CD4-positive, alpha-beta T cell treated with Interleukin-10 for 1 hour (primary cell): ENCODE measurements around the gene ACTL6B.
A peak's percentile ranks its signal among the peaks of the same experiment; 100 is the strongest.

Experiments
- DNase-seq: peaks from one replicate; pipeline ENCODE4 v3.0.0-alpha.2; 2020

Gene ACTL6B

GRCh38 chr7:100626530-100627237 lies 29.6 kb downstream of the ACTL6B start:
- DNase-seq, result peak; percentile 93

DNA sequence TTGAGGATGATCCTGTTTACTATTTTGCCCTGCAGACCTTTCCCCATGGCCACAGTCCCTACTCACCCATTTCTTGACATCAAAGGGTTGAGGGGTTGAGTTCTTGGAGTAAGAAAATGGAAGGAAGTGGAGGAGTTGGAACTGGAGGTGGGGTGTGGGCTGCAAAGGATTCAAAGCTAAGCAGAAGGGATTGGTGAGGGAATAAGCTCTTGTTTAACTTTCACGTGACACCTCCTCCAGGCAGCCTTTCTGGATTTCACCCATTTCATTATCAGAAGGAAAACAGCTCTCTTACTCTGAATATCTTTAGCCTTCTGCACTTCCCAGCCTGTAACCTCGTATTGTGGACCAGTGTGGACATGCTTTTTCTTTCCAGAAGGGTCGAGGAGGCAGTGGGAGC lies 30.2 kb downstream of the ACTL6B start:
- no peak for DNase-seq

GRCh38 chr7:100623951-100624824 lies 32.1 kb downstream of the ACTL6B start:
- DNase-seq, result no peak

DNA sequence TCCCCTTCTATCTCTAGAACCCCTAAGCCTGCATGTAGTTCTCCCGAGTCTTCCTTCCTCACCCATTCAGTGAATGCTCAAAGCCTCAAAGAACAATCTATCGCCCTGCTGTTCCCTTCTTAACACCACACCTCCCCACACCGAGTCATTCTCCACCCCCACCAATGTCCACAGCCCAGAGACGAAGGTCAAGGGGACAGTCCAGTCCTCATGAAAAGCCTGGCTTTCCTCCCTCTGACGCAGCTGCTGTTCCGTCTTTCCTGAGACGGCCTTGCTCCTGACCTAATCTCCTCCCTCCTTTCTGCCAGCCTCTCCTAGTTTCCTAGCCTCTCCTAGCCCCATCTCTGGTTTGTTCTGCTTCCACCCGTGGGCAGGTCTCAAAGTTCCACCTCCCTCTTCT lies 34.7 kb downstream of the ACTL6B start:
- DNase-seq, result no peak

- DNase-seq, result no peak
Measured at GRCh38 chr7:100620804-100621203, 35.4 kb downstream of the ACTL6B start.

GRCh38 chr7:100620239-100620638 lies 36.0 kb downstream of the ACTL6B start:
- DNase-seq, result no peak

- no peak for DNase-seq
Measured at GRCh38 chr7:100614308-100614861, 41.9 kb downstream of the ACTL6B start.

DNA sequence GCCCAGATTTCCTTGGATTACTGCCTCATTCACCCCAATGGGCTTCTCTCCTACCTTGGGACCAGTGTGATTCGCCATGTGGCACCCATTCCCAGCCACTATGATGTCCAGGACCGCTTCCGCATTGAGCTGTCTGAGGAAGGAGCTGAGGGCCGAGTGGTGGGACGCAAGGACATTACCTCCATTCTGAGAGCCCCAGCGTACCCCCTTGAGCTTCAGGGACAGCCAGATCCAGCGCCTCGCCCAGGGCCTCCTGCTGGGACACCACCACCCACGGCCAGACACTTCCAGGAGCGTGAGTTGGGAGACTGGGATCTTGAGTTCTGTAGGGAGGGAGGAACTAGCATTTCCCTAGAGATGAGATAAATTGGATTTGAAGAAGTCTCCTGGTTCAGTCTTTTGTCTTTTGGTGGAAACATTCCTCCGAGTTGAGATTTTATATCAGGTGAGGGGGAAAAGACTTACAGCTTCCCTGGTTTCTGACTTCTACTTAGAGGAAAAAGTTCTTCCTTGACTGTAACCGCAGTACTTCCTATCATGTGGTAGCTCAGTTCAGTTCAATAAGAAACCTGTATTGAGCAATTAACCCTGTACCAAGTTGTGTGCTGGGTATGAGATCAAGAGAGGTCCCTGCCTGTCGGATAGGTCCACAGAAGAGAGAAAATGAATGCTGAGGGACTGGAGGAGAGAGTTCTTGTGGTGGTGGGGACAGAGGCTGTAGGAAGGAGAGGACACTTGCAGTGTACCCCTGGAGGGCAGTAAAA lies 42.7 kb downstream of the ACTL6B start:
- no peak for DNase-seq

GRCh38 chr7:100612730-100613390 lies 43.4 kb downstream of the ACTL6B start:
- peak; percentile 20 for DNase-seq

- peak; percentile 98 for DNase-seq
Measured at GRCh38 chr7:100611983-100612729, 44.1 kb downstream of the ACTL6B start, which contains the start of gene MOSPD3. TSS of gene MOSPD3 (plus strand) at chr7:100612540. CDS start at chr7:100612792, 252 bp downstream.

- DNase-seq, result no peak
Measured at GRCh38 chr7:100609958-100610357, 46.3 kb downstream of the ACTL6B start.

DNA sequence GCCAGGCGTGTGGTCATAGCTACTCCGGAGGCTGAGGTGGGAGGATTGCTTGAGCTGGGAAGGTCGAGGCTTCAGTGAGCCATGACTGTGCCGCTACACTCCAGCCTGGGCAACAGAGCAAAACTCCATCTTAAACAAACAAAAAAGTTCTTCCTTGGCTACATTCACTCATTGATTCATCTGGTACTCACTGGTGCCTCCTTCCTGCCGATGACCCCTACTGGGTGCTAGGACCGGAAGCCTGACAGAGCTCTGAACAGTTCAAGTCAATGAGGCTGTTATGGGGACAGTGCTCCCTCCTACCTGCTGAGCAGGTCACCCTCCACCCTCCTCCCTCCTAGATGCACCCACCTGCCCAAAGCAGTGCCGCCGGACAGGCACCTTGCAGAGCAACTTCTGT lies 49.1 kb downstream of the ACTL6B start:
- DNase-seq, result no peak

DNA sequence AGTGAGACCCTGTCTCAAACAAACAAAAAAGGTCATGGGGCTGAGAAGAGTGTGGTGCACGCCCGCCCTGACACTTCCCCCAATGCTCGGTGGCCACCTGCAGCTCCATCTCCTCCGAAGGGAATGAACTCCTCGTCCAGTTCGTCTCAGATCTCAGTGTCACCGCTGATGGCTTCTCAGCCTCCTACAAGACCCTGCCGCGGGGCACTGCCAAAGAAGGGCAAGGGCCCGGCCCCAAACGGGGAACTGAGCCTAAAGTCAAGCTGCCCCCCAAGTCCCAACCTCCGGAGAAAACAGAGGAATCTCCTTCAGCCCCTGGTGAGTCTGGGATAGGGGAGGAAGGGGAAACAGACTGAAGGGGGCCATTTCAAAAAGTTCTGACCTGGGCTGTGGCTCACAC lies 49.9 kb downstream of the ACTL6B start:
- DNase-seq, result no peak

DNA sequence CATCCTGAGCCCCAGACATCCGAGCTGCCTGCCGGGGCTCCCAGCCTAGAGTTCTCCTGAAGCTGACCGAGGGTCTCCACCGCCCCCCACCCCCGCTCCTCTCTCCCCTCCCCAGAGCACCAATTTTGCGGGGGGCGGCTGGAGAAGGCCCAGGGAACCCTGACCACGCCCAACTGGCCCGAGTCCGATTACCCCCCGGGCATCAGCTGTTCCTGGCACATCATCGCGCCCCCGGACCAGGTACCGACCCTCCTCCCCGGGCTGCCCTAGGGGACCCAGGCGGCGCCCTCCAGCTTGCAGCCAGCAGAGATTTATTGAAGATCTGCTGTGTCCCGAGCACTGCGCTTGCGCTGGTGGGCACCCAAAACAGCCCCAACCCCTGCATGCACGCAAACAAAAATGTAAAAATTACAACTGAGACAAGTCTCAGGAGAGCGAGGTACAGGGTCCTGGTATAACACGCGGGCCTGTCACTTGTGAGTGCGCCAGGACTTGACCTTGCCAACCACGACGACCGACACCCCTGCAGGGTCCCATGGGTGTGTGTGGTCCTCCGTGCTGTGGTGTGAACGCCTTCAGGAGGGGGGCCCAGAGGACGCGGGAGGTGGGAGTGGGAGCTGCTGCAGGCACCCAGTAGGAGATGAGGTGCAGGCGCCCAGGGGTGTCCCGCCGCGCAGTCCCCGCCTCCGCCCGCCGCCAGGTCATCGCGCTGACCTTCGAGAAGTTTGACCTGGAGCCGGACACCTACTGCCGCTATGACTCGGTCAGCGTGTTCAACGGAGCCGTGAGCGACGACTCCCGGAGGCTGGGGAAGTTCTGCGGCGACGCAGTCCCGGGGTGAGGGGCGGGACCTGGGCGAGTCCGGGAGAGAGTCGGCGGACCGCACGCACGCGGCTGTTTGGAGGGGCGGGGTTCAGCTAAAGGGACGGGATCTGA lies 51.0 kb downstream of the ACTL6B start:
- peak; percentile 34 for DNase-seq

- DNase-seq, result peak; percentile 86
Measured at GRCh38 chr7:100604028-100604975, 51.9 kb downstream of the ACTL6B start.

DNA sequence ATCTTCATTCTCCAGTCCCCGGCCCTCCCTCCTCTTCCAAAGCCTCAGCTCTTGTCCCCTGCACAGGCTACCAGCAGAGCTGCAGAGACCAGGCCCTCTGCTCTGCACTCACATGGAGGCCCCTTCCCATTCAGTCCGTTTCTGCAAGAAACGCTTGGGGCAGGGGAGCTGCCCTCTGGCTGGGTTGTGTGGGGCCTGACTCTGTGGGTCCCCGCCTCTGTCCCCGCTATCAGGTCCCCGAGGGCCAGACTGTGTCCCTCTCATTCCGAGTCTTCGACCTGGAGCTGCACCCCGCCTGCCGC lies 52.6 kb downstream of the ACTL6B start:
- no peak for DNase-seq

DNA sequence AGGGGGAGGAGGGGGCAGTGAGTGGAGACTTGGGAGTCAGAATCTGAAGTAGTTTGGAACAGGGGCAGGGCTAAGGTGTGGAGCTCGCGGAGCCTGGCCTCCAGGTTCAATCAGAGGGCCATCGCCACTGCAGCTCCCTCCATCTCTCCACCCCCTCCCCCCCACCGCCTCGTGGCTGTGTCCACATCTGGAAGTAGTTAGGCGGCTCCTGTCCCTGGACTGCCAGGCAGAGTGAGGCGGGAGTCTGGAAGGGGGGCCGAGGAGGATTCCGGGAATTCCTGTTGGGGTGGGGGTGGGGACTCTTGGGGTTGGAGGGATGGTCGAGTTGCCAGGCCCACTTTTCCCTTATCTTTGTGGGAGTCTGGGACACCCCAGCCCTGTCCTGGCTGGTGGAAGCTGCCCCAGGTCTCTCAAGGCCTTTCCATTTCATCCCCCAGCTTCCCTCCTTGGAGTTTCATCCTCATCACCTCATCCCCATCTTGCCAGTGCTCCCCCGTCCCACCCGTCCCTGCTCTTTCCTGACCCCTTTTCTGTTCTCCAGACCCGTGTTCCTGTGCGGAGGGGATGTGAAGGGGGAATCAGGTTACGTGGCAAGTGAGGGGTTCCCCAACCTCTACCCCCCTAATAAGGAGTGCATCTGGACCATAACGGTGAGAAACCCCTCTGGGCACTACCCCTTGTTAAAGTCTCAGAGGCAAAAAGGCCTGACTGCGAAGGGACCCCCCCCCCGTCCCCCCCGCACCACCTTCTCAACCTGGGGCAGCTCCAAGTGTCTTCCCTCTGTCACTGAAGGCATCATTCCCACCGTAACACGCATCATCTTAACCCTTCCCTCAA lies 53.1 kb downstream of the ACTL6B start:
- DNase-seq, result no peak

DNA sequence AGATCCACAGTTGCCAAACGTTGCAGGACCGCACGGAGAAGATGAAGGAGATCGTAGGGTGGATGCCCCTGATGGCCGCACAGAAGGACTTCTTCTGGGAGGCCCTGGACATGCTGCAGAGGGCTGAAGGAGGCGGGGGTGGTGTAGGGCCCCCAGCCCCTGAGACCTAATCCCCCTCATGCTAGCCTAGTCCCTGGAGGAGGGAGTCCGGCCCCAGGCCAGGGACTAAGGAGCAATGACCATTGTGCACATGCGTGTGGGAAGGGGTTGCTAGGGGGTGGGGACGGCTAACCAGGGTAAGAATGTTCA lies 55.6 kb downstream of the ACTL6B start:
- DNase-seq, result no peak
